ENCODE data around the gene RNU1-3. TPM values are rescaled to one million over a fixed set of nuclear protein-coding genes. Genes with fewer than 3 reads are reported as not detected.
"Not testable (repeated sequence)": the region's sequence is repeated elsewhere in the genome, so short reads cannot be mapped to it uniquely, and the experiment has no call there.

Gene RNU1-3
- total RNA-seq, 1 donor from 2014 or later: under 0.01 TPM

- not testable (repeated sequence) for H3K4me1 ChIP-seq; H3K79me2 ChIP-seq (ENCODE audit: low read depth); H3K27ac Mint-ChIP-seq; H3K4me3 ChIP-seq; H3K27me3 Mint-ChIP-seq (ENCODE audit: insufficient read depth, low read depth); H3K27me3 ChIP-seq; H4K20me1 ChIP-seq (ENCODE audit: low read depth); H3K9me3 ChIP-seq (ENCODE audit: low read depth); H3K9ac ChIP-seq; H3K36me3 Mint-ChIP-seq; H2AFZ ChIP-seq (replicated peaks); H3K27ac ChIP-seq; H3K4me2 ChIP-seq; H3K9me3 Mint-ChIP-seq; H3F3A ChIP-seq (ENCODE audit: low read depth); H3K4me3 Mint-ChIP-seq; H3K36me3 ChIP-seq
- DNase-seq (ENCODE audit: low spot score): peak; percentile 42
- TF ChIP-seq CTCF (IDR thresholded peaks at IDR 0.05): peak; percentile 20
- peaks cover 20% of the 10 kb centered on the region for H3K4me1 Mint-ChIP-seq
These were observed 10.1 kb upstream of the RNU1-3 start for GRCh38 chr1:16676661-16677523.

- not testable (repeated sequence) for H3K27ac ChIP-seq; H4K20me1 ChIP-seq (ENCODE audit: low read depth); H3K4me2 ChIP-seq; H3K9ac ChIP-seq; H3K27me3 Mint-ChIP-seq (ENCODE audit: insufficient read depth, low read depth); H3K9me3 ChIP-seq (ENCODE audit: low read depth); H3K4me3 ChIP-seq; H3F3A ChIP-seq (ENCODE audit: low read depth); H3K4me1 ChIP-seq; H3K4me3 Mint-ChIP-seq; H3K79me2 ChIP-seq (ENCODE audit: low read depth); DNase-seq (ENCODE audit: low spot score); H3K36me3 ChIP-seq; H3K27me3 ChIP-seq; H3K27ac Mint-ChIP-seq; H3K9me3 Mint-ChIP-seq; H2AFZ ChIP-seq (replicated peaks); H3K36me3 Mint-ChIP-seq
- H3K4me1 Mint-ChIP-seq: peaks cover 18% of the 10 kb centered on the region
These were observed 8.4 kb upstream of the RNU1-3 start for GRCh38 chr1:16675118-16675510.

GRCh38 chr1:16673976-16674375, 7.2 kb upstream of the RNU1-3 start:
- H3K4me3 ChIP-seq; H3K9me3 Mint-ChIP-seq; H2AFZ ChIP-seq (replicated peaks); H3K4me1 ChIP-seq; H3F3A ChIP-seq (ENCODE audit: low read depth); H3K36me3 ChIP-seq; H3K9me3 ChIP-seq (ENCODE audit: low read depth); H3K27ac ChIP-seq; H3K9ac ChIP-seq; H3K27me3 Mint-ChIP-seq (ENCODE audit: insufficient read depth, low read depth); H3K36me3 Mint-ChIP-seq; H3K79me2 ChIP-seq (ENCODE audit: low read depth); H3K4me2 ChIP-seq; DNase-seq (ENCODE audit: low spot score); H3K27me3 ChIP-seq; H3K4me3 Mint-ChIP-seq; H4K20me1 ChIP-seq (ENCODE audit: low read depth): not testable (repeated sequence)
- Mint-ChIP-seq H3K4me1 (peaks cover 18% of the 10 kb centered on the region), H3K27ac (peak overlapping the region; percentile 68)

GRCh38 chr1:16665836-16666235, 912 bp downstream of the RNU1-3 start:
- H3F3A ChIP-seq (ENCODE audit: low read depth); DNase-seq (ENCODE audit: low spot score); H3K9ac ChIP-seq; H4K20me1 ChIP-seq (ENCODE audit: low read depth); H3K9me3 Mint-ChIP-seq; H3K36me3 Mint-ChIP-seq; H3K27ac ChIP-seq; H3K4me2 ChIP-seq; H3K4me3 Mint-ChIP-seq; H3K27ac Mint-ChIP-seq; H3K9me3 ChIP-seq (ENCODE audit: low read depth); H3K4me3 ChIP-seq; H3K4me1 Mint-ChIP-seq; H2AFZ ChIP-seq (replicated peaks); H3K79me2 ChIP-seq (ENCODE audit: low read depth); H3K27me3 ChIP-seq; H3K4me1 ChIP-seq; H3K27me3 Mint-ChIP-seq (ENCODE audit: insufficient read depth, low read depth); H3K36me3 ChIP-seq: not testable (repeated sequence)

- H3K79me2 ChIP-seq (ENCODE audit: low read depth); H3K9me3 Mint-ChIP-seq; H3F3A ChIP-seq (ENCODE audit: low read depth); H3K36me3 ChIP-seq; H3K27me3 Mint-ChIP-seq (ENCODE audit: insufficient read depth, low read depth); H3K27ac ChIP-seq; H3K4me3 ChIP-seq; H3K36me3 Mint-ChIP-seq; H3K9ac ChIP-seq; H3K4me2 ChIP-seq; DNase-seq (ENCODE audit: low spot score); H2AFZ ChIP-seq (replicated peaks); H4K20me1 ChIP-seq (ENCODE audit: low read depth); H3K9me3 ChIP-seq (ENCODE audit: low read depth); H3K4me1 Mint-ChIP-seq; H3K27me3 ChIP-seq; H3K4me1 ChIP-seq; H3K4me3 Mint-ChIP-seq: not testable (repeated sequence)
- peak overlapping the region; percentile 96 for H3K27ac Mint-ChIP-seq
These were observed 8.5 kb downstream of the RNU1-3 start for GRCh38 chr1:16658234-16658633.

GRCh38 chr1:16656981-16657683, 9.6 kb downstream of the RNU1-3 start:
- not testable (repeated sequence) for DNase-seq (ENCODE audit: low spot score); H3K27ac ChIP-seq; H3K4me3 Mint-ChIP-seq; H3K4me2 ChIP-seq; H3K4me3 ChIP-seq; H3K9me3 ChIP-seq (ENCODE audit: low read depth); H3K27me3 Mint-ChIP-seq (ENCODE audit: insufficient read depth, low read depth); H3K4me1 ChIP-seq; H3F3A ChIP-seq (ENCODE audit: low read depth); H3K27me3 ChIP-seq; H3K36me3 Mint-ChIP-seq; H3K9ac ChIP-seq; H3K27ac Mint-ChIP-seq; H4K20me1 ChIP-seq (ENCODE audit: low read depth); H3K9me3 Mint-ChIP-seq; H2AFZ ChIP-seq (replicated peaks); H3K79me2 ChIP-seq (ENCODE audit: low read depth); H3K4me1 Mint-ChIP-seq; H3K36me3 ChIP-seq

GRCh38 chr1:16656574-16656973, 10.2 kb downstream of the RNU1-3 start:
- not testable (repeated sequence) for H3K4me1 Mint-ChIP-seq; H2AFZ ChIP-seq (replicated peaks); H3K4me3 ChIP-seq; H3K9ac ChIP-seq; H3K4me2 ChIP-seq; H3K36me3 ChIP-seq; H3K4me3 Mint-ChIP-seq; H3K79me2 ChIP-seq (ENCODE audit: low read depth); H3K27ac ChIP-seq; H3K4me1 ChIP-seq; H3F3A ChIP-seq (ENCODE audit: low read depth); H3K9me3 ChIP-seq (ENCODE audit: low read depth); DNase-seq (ENCODE audit: low spot score); H4K20me1 ChIP-seq (ENCODE audit: low read depth); H3K27me3 Mint-ChIP-seq (ENCODE audit: insufficient read depth, low read depth); H3K36me3 Mint-ChIP-seq; H3K27ac Mint-ChIP-seq; H3K27me3 ChIP-seq; H3K9me3 Mint-ChIP-seq

Data from neural progenitor cell (in vitro differentiated cells).